ENCODE data around the gene GYPC. TPM values are rescaled to one million over a fixed set of nuclear protein-coding genes. Genes with fewer than 3 reads are reported as not detected.

The GYPC gene
- total and polyA plus RNA-seq, 2 of the 4 experiments (the other 2 are of a cell fraction) = 53.4 to 96.3 TPM

- no peak for ATAC-seq (ENCODE audit: low read depth)
- Histone ChIP-seq H3K14ac (replicated peaks; ENCODE audit: low read depth, low read length) (no peak overlapping the region), H3K9me3 (ENCODE audit: control insufficient read depth, insufficient read depth, low read length) (peaks cover 7% of the 10 kb centered on the region), H4K8ac (ENCODE audit: low read depth in 2 of 2, low read length in 2 of 2) (no peak overlapping the region), H3K79me1 (ENCODE audit: low read depth in 1 of 2, low read length in 2 of 2) (peaks cover 11 to 43% of the 10 kb centered on the region in 2 experiments; a peak in 3 of 4 replicates), H3K4me1 (ENCODE audit: control insufficient read depth, insufficient read depth, low read length) (no peaks in the 10 kb centered on the region), H2BK15ac (ENCODE audit: low read depth, low read length) (no peak overlapping the region), H2BK120ac (ENCODE audit: low read depth, low read length) (no peak overlapping the region), H4K20me1 (ENCODE audit: insufficient read depth, low read length) (peaks cover 22% of the 10 kb centered on the region; the same call in 1 of the 2 replicates), H4K91ac (ENCODE audit: insufficient read depth, low read depth, low read length) (no peak overlapping the region), H4K5ac (ENCODE audit: low read depth, low read length) (no peak overlapping the region), H3K9me1 (ENCODE audit: insufficient read depth, low read length) (peaks cover 13% of the 10 kb centered on the region), H3K27me3 (ENCODE audit: control insufficient read depth, insufficient read depth, low read length) (no peaks in the 10 kb centered on the region), H2AK9ac (replicated peaks; ENCODE audit: low read depth, low read length, poor library complexity) (no peak overlapping the region), H3K56ac (ENCODE audit: extremely low read depth, insufficient read depth, low read length) (no peak overlapping the region), H3K4ac (ENCODE audit: low read depth, low read length) (no peak overlapping the region), H3K18ac (ENCODE audit: low read depth, low read length) (no peak overlapping the region), H3K9ac (ENCODE audit: low read depth, low read length) (no peak overlapping the region), H3K4me2 (ENCODE audit: low read depth, low read length) (no peak overlapping the region), H2BK5ac (ENCODE audit: low read depth, low read length, poor library complexity, severe bottlenecking) (peak overlapping the region; percentile 51), H3K27ac (ENCODE audit: insufficient read depth, low read length) (no peak overlapping the region), H3K4me3 (ENCODE audit: insufficient read depth, low read depth, low read length) (no peak overlapping the region), H2BK20ac (ENCODE audit: low read depth, low read length) (no peak overlapping the region), H2AK5ac (ENCODE audit: low read depth, low read length) (no peak overlapping the region), H3K36me3 (ENCODE audit: control insufficient read depth, insufficient read depth, low read length) (peaks cover 22% of the 10 kb centered on the region), H3K23ac (ENCODE audit: low read depth, low read length) (no peak overlapping the region), H2AFZ (replicated peaks; ENCODE audit: low read length, poor library complexity) (no peak overlapping the region)
- in situ Hi-C loops (cut with MboI; ENCODE audit: low sequenced_read_pairs) = no loop called here
- CTCF ChIA-PET = no interaction called here
- POLR2A ChIA-PET (ENCODE audit: unreplicated experiment) = no interaction called here
- BruUV-seq (replicated peaks) = no TSS peak
- 100% methylated on average over 1 of the region's 1 CpG; no CpG with 5 or more reads in 1 of the 2 experiments for WGBS, 2 experiments (ENCODE audit: extremely low coverage in 2 of 2, insufficient read length in 1 of 2)
- intact Hi-C loops (cut with micrococcal nuclease) = no loop called here
- no peak for DNase-seq
- TF ChIP-seq CEBPB (IDR thresholded peaks at IDR 0.05; ENCODE audit: low read depth, low read length) (no peak), USF2 (IDR thresholded peaks at IDR 0.05; ENCODE audit: low read depth, low read length) (no peak), CHD1 (IDR thresholded peaks at IDR 0.05; ENCODE audit: low read depth, low read length) (no peak), MAZ (IDR thresholded peaks at IDR 0.05; ENCODE audit: borderline replicate concordance, low read depth, low read length) (no peak), FOS (IDR thresholded peaks at IDR 0.05; ENCODE audit: low read depth, low read length) (no peak), MAFK (IDR thresholded peaks at IDR 0.05; ENCODE audit: low read depth, low read length) (no peak), RCOR1 (IDR thresholded peaks at IDR 0.05; ENCODE audit: insufficient replicate concordance, low read length) (no peak), MXI1 (IDR thresholded peaks at IDR 0.05; ENCODE audit: borderline replicate concordance, low read depth, low read length) (no peak), POLR2A (IDR thresholded peaks at IDR 0.05; ENCODE audit: low read depth, low read length) (no peak), CTCF (conservative IDR thresholded peaks at IDR 0.05; ENCODE audit: low read depth, low read length) (no peak), RFX5 (IDR thresholded peaks at IDR 0.05; ENCODE audit: low read depth, low read length) (no peak)
- dilution Hi-C loops (cut with HindIII; ENCODE audit: low sequenced_read_pairs, unreplicated experiment) = no loop called here
Measured at GRCh38 chr2:126677176-126677538, 21.2 kb downstream of the GYPC start.
